ENCODE data around the gene TDP2. TPM values are rescaled to one million over a fixed set of nuclear protein-coding genes. Genes with fewer than 3 reads are reported as not detected.
"Not testable (repeated sequence)": the region's sequence is repeated elsewhere in the genome, so short reads cannot be mapped to it uniquely, and the experiment has no call there.

TDP2 gene
- total RNA-seq, 2 experiments from 2014 or later, result 27.2 to 39.6 TPM

- TF ChIP-seq, protein P1, sequence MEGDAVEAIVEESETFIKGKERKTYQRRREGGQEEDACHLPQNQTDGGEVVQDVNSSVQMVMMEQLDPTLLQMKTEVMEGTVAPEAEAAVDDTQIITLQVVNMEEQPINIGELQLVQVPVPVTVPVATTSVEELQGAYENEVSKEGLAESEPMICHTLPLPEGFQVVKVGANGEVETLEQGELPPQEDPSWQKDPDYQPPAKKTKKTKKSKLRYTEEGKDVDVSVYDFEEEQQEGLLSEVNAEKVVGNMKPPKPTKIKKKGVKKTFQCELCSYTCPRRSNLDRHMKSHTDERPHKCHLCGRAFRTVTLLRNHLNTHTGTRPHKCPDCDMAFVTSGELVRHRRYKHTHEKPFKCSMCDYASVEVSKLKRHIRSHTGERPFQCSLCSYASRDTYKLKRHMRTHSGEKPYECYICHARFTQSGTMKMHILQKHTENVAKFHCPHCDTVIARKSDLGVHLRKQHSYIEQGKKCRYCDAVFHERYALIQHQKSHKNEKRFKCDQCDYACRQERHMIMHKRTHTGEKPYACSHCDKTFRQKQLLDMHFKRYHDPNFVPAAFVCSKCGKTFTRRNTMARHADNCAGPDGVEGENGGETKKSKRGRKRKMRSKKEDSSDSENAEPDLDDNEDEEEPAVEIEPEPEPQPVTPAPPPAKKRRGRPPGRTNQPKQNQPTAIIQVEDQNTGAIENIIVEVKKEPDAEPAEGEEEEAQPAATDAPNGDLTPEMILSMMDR (conservative IDR thresholded peaks at IDR 0.05; ENCODE audit: low read length), result no peak
- TF ChIP-seq EZH2phosphoT487 (IDR thresholded peaks at IDR 0.05; ENCODE audit: borderline replicate concordance, low read depth, low read length), result no peak
- Histone ChIP-seq H3K79me2 (ENCODE audit: insufficient read depth, low read depth, low read length) (peaks cover 33% of the 10 kb centered on the region), H4K20me1 (ENCODE audit: insufficient read depth, low read length) (peaks cover 12% of the 10 kb centered on the region; the same call in 1 of the 2 replicates), H3K9me3 (ENCODE audit: low read length) (no peaks in the 10 kb centered on the region), H3K36me3 (ENCODE audit: insufficient read depth, low read length) (peaks cover 70% of the 10 kb centered on the region), H3K4me1 (ENCODE audit: insufficient read depth, low read length, poor library complexity, severe bottlenecking) (peaks cover 17% of the 10 kb centered on the region), H3K4me2 (ENCODE audit: low read length) (no peak overlapping the region), H2AFZ (ENCODE audit: low read length) (no peak overlapping the region), H3K27ac (ENCODE audit: low read depth, low read length, poor library complexity, severe bottlenecking) (no peak overlapping the region), H3K4me3 (ENCODE audit: low read depth, low read length, poor library complexity, severe bottlenecking) (no peak overlapping the region), H3K9me2 (ENCODE audit: insufficient read depth, low read length) (no peaks in the 10 kb centered on the region)
- BruUV-seq (replicated peaks), result no TSS peak
- ChIA-PET CTCF (ENCODE audit: unreplicated experiment) (no interaction called here), POLR2A (interaction anchor here (0.8 to 1.2 kb wide), 2 partner anchors 12 to 46 kb away, joined by 3 read pairs; no protein-coding TSS in a partner anchor)
- intact Hi-C loops (cut with micrococcal nuclease; ENCODE audit: unreplicated experiment), result no loop called here
- no peak for DNase-seq (ENCODE audit: low spot score)
These were observed 4.5 kb downstream of the TDP2 start for GRCh38 chr6:24662236-24662635.

GRCh38 chr6:24661759-24662158 is 4.9 kb downstream of the TDP2 start:
- H3K27ac ChIP-seq (ENCODE audit: low read depth, low read length, poor library complexity, severe bottlenecking); H3K4me2 ChIP-seq (ENCODE audit: low read length); BruUV-seq (replicated peaks); H3K9me3 ChIP-seq (ENCODE audit: low read length); CTCF ChIA-PET (ENCODE audit: unreplicated experiment); DNase-seq (ENCODE audit: low spot score); H3K4me3 ChIP-seq (ENCODE audit: low read depth, low read length, poor library complexity, severe bottlenecking); H2AFZ ChIP-seq (ENCODE audit: low read length); intact Hi-C loops (cut with micrococcal nuclease; ENCODE audit: unreplicated experiment); H3K9me2 ChIP-seq (ENCODE audit: insufficient read depth, low read length): not testable (repeated sequence)
- H3K4me1 ChIP-seq (ENCODE audit: insufficient read depth, low read length, poor library complexity, severe bottlenecking), result peaks cover 17% of the 10 kb centered on the region
- POLR2A ChIA-PET, result interaction anchor here (1.2 kb wide), 1 partner anchor 11 kb away, joined by 3 read pairs; no protein-coding TSS in a partner anchor
- peaks cover 12% of the 10 kb centered on the region; the same call in 1 of the 2 replicates for H4K20me1 ChIP-seq (ENCODE audit: insufficient read depth, low read length)
- peaks cover 33% of the 10 kb centered on the region for H3K79me2 ChIP-seq (ENCODE audit: insufficient read depth, low read depth, low read length)
- H3K36me3 ChIP-seq (ENCODE audit: insufficient read depth, low read length), result peaks cover 75% of the 10 kb centered on the region

GRCh38 chr6:24660105-24660504 is 6.6 kb downstream of the TDP2 start:
- BruUV-seq (replicated peaks), result no TSS peak
- Histone ChIP-seq H3K27ac (ENCODE audit: low read depth, low read length, poor library complexity, severe bottlenecking) (no peak overlapping the region), H3K4me1 (ENCODE audit: insufficient read depth, low read length, poor library complexity, severe bottlenecking) (peaks cover 10% of the 10 kb centered on the region), H3K9me3 (ENCODE audit: low read length) (no peaks in the 10 kb centered on the region), H3K79me2 (ENCODE audit: insufficient read depth, low read depth, low read length) (peaks cover 18% of the 10 kb centered on the region), H3K9me2 (ENCODE audit: insufficient read depth, low read length) (no peaks in the 10 kb centered on the region), H3K4me3 (ENCODE audit: low read depth, low read length, poor library complexity, severe bottlenecking) (no peak overlapping the region), H3K36me3 (ENCODE audit: insufficient read depth, low read length) (peaks cover 79% of the 10 kb centered on the region), H3K4me2 (ENCODE audit: low read length) (no peak overlapping the region), H2AFZ (ENCODE audit: low read length) (no peak overlapping the region), H4K20me1 (ENCODE audit: insufficient read depth, low read length) (peaks cover 2% of the 10 kb centered on the region; the same call in 1 of the 2 replicates)
- DNase-seq (ENCODE audit: low spot score), result no peak
- TF ChIP-seq, protein P1 (conservative IDR thresholded peaks at IDR 0.05; ENCODE audit: low read length), result no peak
- TF ChIP-seq EZH2phosphoT487 (IDR thresholded peaks at IDR 0.05; ENCODE audit: borderline replicate concordance, low read depth, low read length), result no peak
- intact Hi-C loops (cut with micrococcal nuclease; ENCODE audit: unreplicated experiment), result no loop called here
- POLR2A ChIA-PET, result no interaction called here
- CTCF ChIA-PET (ENCODE audit: unreplicated experiment), result no interaction called here

Data from OCI-LY7 (cell line).